ENCODE measurements around the gene AAR2.

The AAR2 gene

DNA sequence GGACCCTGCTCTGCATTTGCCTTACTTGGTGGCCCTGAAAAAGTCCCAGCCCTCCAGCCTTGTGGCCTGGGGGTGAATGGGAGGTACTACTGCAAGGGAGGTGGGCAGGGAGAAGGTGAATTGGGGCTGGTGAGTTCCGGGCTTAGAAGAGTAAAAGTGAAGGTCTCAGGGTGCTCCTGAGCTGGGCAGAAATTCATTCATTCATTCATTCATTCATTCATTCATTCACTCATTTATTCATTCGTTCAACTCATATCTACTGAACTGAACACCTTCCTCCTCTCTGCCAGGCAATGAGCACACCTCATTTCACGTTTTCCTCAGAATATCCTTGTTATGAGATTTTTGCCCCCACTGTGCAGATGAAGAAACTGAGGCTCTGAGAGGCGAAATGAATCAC, 63.2 kb downstream of the AAR2 start:
- Histone ChIP-seq H3K36me3 (ENCODE audit: control insufficient read depth, insufficient read depth, low read length) (no peaks in the 10 kb centered on the region), H3K9me3 (ENCODE audit: control insufficient read depth, low read length) (no peaks in the 10 kb centered on the region), H3K4me3 (ENCODE audit: insufficient read depth, low read depth, low read length, poor library complexity, severe bottlenecking) (no peak overlapping the region), H3K27ac (ENCODE audit: insufficient read depth, low read length, poor library complexity, severe bottlenecking) (no peak overlapping the region), H3K4me1 (ENCODE audit: control insufficient read depth, insufficient read depth, low read length, poor library complexity, severe bottlenecking) (no peaks in the 10 kb centered on the region), H3K27me3 (replicated peaks; ENCODE audit: control insufficient read depth, insufficient read depth, low read length, poor library complexity, severe bottlenecking) (peaks cover 8% of the 10 kb centered on the region)
- no peak for DNase-seq

GRCh38 chr20:36301359-36302119, 65.3 kb downstream of the AAR2 start:
- Histone ChIP-seq H3K9me3 (ENCODE audit: control insufficient read depth, low read length) (no peaks in the 10 kb centered on the region), H3K27me3 (replicated peaks; ENCODE audit: control insufficient read depth, insufficient read depth, low read length, poor library complexity, severe bottlenecking) (peaks cover 23% of the 10 kb centered on the region), H3K4me3 (ENCODE audit: insufficient read depth, low read depth, low read length, poor library complexity, severe bottlenecking) (no peak overlapping the region), H3K27ac (ENCODE audit: insufficient read depth, low read length, poor library complexity, severe bottlenecking) (no peak overlapping the region), H3K36me3 (ENCODE audit: control insufficient read depth, insufficient read depth, low read length) (no peaks in the 10 kb centered on the region), H3K4me1 (ENCODE audit: control insufficient read depth, insufficient read depth, low read length, poor library complexity, severe bottlenecking) (peaks cover 2% of the 10 kb centered on the region)
- DNase-seq = no peak

- peaks cover 9% of the 10 kb centered on the region for H3K4me1 ChIP-seq (ENCODE audit: control insufficient read depth, insufficient read depth, low read length, poor library complexity, severe bottlenecking)
- H3K9me3 ChIP-seq (ENCODE audit: control insufficient read depth, low read length) = no peaks in the 10 kb centered on the region
- H3K27me3 ChIP-seq (replicated peaks; ENCODE audit: control insufficient read depth, insufficient read depth, low read length, poor library complexity, severe bottlenecking) = peaks cover 39% of the 10 kb centered on the region
- H3K27ac ChIP-seq (ENCODE audit: insufficient read depth, low read length, poor library complexity, severe bottlenecking) = no peak overlapping the region
- DNase-seq = no peak
- H3K4me3 ChIP-seq (ENCODE audit: insufficient read depth, low read depth, low read length, poor library complexity, severe bottlenecking) = no peak overlapping the region
- H3K36me3 ChIP-seq (ENCODE audit: control insufficient read depth, insufficient read depth, low read length) = no peaks in the 10 kb centered on the region
Measured at GRCh38 chr20:36303020-36303595, 66.8 kb downstream of the AAR2 start.

DNA sequence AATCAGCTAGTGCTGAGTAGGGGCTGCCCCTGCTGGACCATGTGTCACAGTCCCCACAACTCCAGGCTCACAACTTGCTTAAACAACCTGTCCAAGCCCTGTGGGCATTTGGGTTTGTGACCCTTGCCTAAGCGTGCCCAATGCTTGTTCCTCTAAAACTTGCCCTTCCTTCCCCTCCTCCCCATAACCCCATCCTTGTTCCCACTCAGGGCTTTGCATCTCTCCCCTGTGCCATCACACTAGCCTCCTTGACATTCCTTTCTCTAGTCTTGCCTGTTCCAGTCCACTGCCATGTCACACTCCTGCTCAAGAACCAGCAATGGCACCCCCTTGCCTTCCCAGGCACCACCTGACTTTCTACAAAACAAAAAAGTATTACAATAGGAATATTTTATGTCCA, 67.6 kb downstream of the AAR2 start:
- no peak overlapping the region for H3K27ac ChIP-seq (ENCODE audit: insufficient read depth, low read length, poor library complexity, severe bottlenecking)
- no peak overlapping the region for H3K4me3 ChIP-seq (ENCODE audit: insufficient read depth, low read depth, low read length, poor library complexity, severe bottlenecking)
- DNase-seq = no peak
- H3K4me1 ChIP-seq (ENCODE audit: control insufficient read depth, insufficient read depth, low read length, poor library complexity, severe bottlenecking) = peaks cover 9% of the 10 kb centered on the region
- H3K9me3 ChIP-seq (ENCODE audit: control insufficient read depth, low read length) = no peaks in the 10 kb centered on the region
- peaks cover 46% of the 10 kb centered on the region for H3K27me3 ChIP-seq (replicated peaks; ENCODE audit: control insufficient read depth, insufficient read depth, low read length, poor library complexity, severe bottlenecking)
- H3K36me3 ChIP-seq (ENCODE audit: control insufficient read depth, insufficient read depth, low read length) = no peaks in the 10 kb centered on the region

GRCh38 chr20:36304786-36305495, 68.7 kb downstream of the AAR2 start:
- peaks cover 9% of the 10 kb centered on the region for H3K4me1 ChIP-seq (ENCODE audit: control insufficient read depth, insufficient read depth, low read length, poor library complexity, severe bottlenecking)
- H3K4me3 ChIP-seq (ENCODE audit: insufficient read depth, low read depth, low read length, poor library complexity, severe bottlenecking) = no peak overlapping the region
- no peaks in the 10 kb centered on the region for H3K9me3 ChIP-seq (ENCODE audit: control insufficient read depth, low read length)
- no peak for DNase-seq
- H3K27ac ChIP-seq (ENCODE audit: insufficient read depth, low read length, poor library complexity, severe bottlenecking) = no peak overlapping the region
- peaks cover 52% of the 10 kb centered on the region for H3K27me3 ChIP-seq (replicated peaks; ENCODE audit: control insufficient read depth, insufficient read depth, low read length, poor library complexity, severe bottlenecking)
- H3K36me3 ChIP-seq (ENCODE audit: control insufficient read depth, insufficient read depth, low read length) = no peaks in the 10 kb centered on the region

- H3K4me1 ChIP-seq (ENCODE audit: control insufficient read depth, insufficient read depth, low read length, poor library complexity, severe bottlenecking) = peaks cover 9% of the 10 kb centered on the region
- H3K4me3 ChIP-seq (ENCODE audit: insufficient read depth, low read depth, low read length, poor library complexity, severe bottlenecking) = peak within 1 kb of the TSS; percentile 29
Measured at GRCh38 chr20:36305602-36306551, 69.6 kb downstream of the AAR2 start, which contains the start of gene DLGAP4. TSS of gene DLGAP4 (plus strand) at chr20:36306339. CDS start at chr20:36431718, 125,379 bp downstream.

More at GRCh38 chr20:36305602-36306551, 69.6 kb downstream of the AAR2 start, which contains the start of gene DLGAP4:
- no peak within 1 kb of the TSS for H3K27ac ChIP-seq (ENCODE audit: insufficient read depth, low read length, poor library complexity, severe bottlenecking)
- H3K9me3 ChIP-seq (ENCODE audit: control insufficient read depth, low read length) = no peaks in the 10 kb centered on the region
- DNase-seq = no peak
- H3K36me3 ChIP-seq (ENCODE audit: control insufficient read depth, insufficient read depth, low read length) = no peaks in the 10 kb centered on the region
- peaks cover 52% of the 10 kb centered on the region for H3K27me3 ChIP-seq (replicated peaks; ENCODE audit: control insufficient read depth, insufficient read depth, low read length, poor library complexity, severe bottlenecking)
